22Rv1 (cell line): ENCODE results near the gene COL5A3.

ENCODE experiments used
- ZFX ChIP-seq: fragments of 450-650 bp; IDR thresholded peaks from 2 replicates; pipeline ENCODE4 v1.6.1; 2017; ENCODE audit warnings: antibody characterized with exemption, borderline replicate concordance
- TF ChIP-seq, protein P1 (sequence below): fragments of 450-650 bp; IDR thresholded peaks from 2 replicates; pipeline ENCODE4 v1.5.1; 2017; ENCODE audit warnings: mild to moderate bottlenecking

DNA sequence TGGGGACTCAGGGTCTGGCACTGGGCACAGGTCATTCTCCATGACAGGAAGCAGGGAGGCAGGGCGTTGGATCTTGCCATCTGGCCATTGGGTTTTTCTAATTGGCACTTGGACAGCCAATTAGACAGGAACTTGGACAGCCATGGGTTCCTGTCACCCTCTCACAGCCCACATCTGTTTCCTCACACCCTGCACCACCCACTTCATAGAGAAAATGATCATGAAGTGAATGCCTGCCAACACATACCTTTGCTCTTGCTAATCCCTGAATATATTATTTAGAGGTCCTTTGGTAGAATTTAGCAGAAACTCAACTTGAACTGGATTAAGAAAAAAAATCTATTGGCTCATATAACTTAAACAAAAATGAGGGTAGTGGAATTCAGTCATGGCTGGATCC is 69.1 kb downstream of the COL5A3 start:
- TF ChIP-seq, protein P1, sequence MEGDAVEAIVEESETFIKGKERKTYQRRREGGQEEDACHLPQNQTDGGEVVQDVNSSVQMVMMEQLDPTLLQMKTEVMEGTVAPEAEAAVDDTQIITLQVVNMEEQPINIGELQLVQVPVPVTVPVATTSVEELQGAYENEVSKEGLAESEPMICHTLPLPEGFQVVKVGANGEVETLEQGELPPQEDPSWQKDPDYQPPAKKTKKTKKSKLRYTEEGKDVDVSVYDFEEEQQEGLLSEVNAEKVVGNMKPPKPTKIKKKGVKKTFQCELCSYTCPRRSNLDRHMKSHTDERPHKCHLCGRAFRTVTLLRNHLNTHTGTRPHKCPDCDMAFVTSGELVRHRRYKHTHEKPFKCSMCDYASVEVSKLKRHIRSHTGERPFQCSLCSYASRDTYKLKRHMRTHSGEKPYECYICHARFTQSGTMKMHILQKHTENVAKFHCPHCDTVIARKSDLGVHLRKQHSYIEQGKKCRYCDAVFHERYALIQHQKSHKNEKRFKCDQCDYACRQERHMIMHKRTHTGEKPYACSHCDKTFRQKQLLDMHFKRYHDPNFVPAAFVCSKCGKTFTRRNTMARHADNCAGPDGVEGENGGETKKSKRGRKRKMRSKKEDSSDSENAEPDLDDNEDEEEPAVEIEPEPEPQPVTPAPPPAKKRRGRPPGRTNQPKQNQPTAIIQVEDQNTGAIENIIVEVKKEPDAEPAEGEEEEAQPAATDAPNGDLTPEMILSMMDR: no peak
- TF ChIP-seq ZFX: no peak
